Pancreas (tissue), 10 donors: ENCODE measurements around the gene CHST11. TPM values are rescaled to one million over a fixed set of nuclear protein-coding genes. Genes with fewer than 3 reads are reported as not detected.

Source experiments
- ATAC-seq, 4 donors: fragments of 200-7000 bp; cut with Tn5 transposase; one replicate each; pipeline versions ENCODE4 v1.8.0 to v1.9.1; 2020; ENCODE audit warnings: mild to moderate bottlenecking in 4 of 4, moderate library complexity in 4 of 4
- DNase-seq, 6 donors: peaks; one replicate each; pipeline ENCODE4 v3.0.0-alpha.2; 2020
- FAIRE-seq: peaks from 2 replicates; lab custom pipeline; 2012; peaks lifted over from hg19 to GRCh38; lab: Jason Lieb, UNC
- H3K27ac ChIP-seq, 4 donors: fragments of 200-600 bp; sonication (generic); 1 replicate in 3 of 4; 2 replicates in 1 of 4; pipeline versions ENCODE4 v1.5.0 to v1.8.0; 2020
- H3K27me3 ChIP-seq, 4 donors: fragments of 200-600 bp; one replicate each; pipeline ENCODE4 v1.8.0; 2021
- H3K36me3 ChIP-seq, 3 donors: fragments of 200-600 bp; sonication (generic) in 1 of 3; one replicate each; pipeline versions ENCODE4 v1.5.0 to v1.8.0; 2020 to 2021
- H3K4me1 ChIP-seq, 3 donors: fragments of 200-600 bp; one replicate each; pipeline ENCODE4 v1.8.0; 2021
- H3K4me3 ChIP-seq, 4 donors: fragments of 200-600 bp; sonication (generic) in 2 of 4; one replicate each; pipeline versions ENCODE4 v1.5.0 to v1.8.0; 2020 to 2021
- H3K9me3 ChIP-seq, 4 donors: fragments of 200-600 bp; one replicate each; pipeline ENCODE4 v1.8.0; 2021
- WGBS, 2 donors: extraction: QIAGEN DNeasy Blood & Tissue Kit; methylation state at CpG; one replicate each; pipeline ENCODE4 v1.1.7; 2013; 5-methylcytosine and 5-hydroxymethylcytosine counted together
- intact Hi-C, 3 donors: fragments of 100-400 bp; cut with DNase I; formaldehyde crosslinking; loops; one replicate each; pipeline versions ENCODE4 v1.11.1 to v1.14.2; 2022
- polyA plus RNA-seq, 2 donors: library from polyadenylated mRNA; stranded (reverse); fragments of 200-250 nt; gene quantifications; one replicate each; pipeline ENCODE4 v1.2.3, GENCODE V29; 2013
- total RNA-seq, 6 donors: library from RNA; stranded (reverse); fragmentation: NEBNext Ultra II Directional in 4 of 6; extraction: Animal tissue kit (Norgen Biotek cat#: 25700) in 4 of 6; gene quantifications; one replicate each; pipeline versions ENCODE4 v1.2.1 to v1.2.4, GENCODE V29; 2021 to 2023
- TF ChIP-seq, protein P1 (sequence below), 4 donors: fragments of 200-600 bp; sonication (generic) in 3 of 4; IDR thresholded peaks; one replicate each; pipeline versions ENCODE4 v1.5.0 to v1.8.0; 2021; ENCODE audit warnings: antibody characterized with exemption in 4 of 4
- donor health status: healthy with polysubstance abuse.
- donor health status: DM: no; HTN: no; CAD: no; lungs with moderate emphysema.
- donor health status: DM: no; HTN: no; CAD: no.
- donor health status: control.
- donor health status: control.
- donor health status: Bipolar disorder and iron deficiency.
- donor health status: DM: yes; HTN: yes; CAD: no.
- donor health status: DM: no; HTN: no; CAD: no.
- donor health status: DM: no; HTN: no; CAD: no.
- donor health status: DM: yes; HTN: yes; CAD: no.

Gene CHST11
- total and polyA plus RNA-seq, 8 donors, result 1.1 to 14.8 (median 7.8) TPM

DNA sequence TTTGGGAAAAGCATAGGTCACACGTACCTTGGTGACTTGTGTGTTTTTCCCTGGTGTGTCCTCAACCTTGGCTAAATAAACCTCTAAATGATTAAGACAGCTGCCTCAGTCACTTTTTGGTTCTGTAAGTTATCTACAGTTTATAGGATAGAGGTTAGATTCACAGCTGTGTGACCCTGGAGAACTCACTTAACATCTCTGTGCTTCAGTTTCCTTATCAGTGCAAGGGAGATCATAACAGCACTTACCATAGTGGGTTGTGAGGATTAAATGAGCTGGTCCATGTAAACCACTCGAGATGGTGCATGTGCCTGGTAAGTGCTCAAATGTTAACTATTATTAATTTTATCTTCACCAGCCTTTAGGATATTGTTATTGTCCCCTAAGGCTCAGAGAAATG, 35.4 kb upstream of the CHST11 start:
- no peak for DNase-seq
- Histone ChIP-seq H3K4me3 (no peak overlapping the region), H3K27me3 (no peaks in the 10 kb centered on the region), H3K27ac (no peak overlapping the region), H3K4me1 (peaks cover 0 to 4% (median 3%) of the 10 kb centered on the region in 3 donors), H3K9me3 (no peaks in the 10 kb centered on the region), H3K36me3 (no peaks in the 10 kb centered on the region)
- intact Hi-C loops, result no loop called here
- no peak for ATAC-seq
- no peak for FAIRE-seq
- WGBS, 2 donors, result 75 to 80% methylated on average over 2 of the region's 2 CpGs
- TF ChIP-seq, protein P1, sequence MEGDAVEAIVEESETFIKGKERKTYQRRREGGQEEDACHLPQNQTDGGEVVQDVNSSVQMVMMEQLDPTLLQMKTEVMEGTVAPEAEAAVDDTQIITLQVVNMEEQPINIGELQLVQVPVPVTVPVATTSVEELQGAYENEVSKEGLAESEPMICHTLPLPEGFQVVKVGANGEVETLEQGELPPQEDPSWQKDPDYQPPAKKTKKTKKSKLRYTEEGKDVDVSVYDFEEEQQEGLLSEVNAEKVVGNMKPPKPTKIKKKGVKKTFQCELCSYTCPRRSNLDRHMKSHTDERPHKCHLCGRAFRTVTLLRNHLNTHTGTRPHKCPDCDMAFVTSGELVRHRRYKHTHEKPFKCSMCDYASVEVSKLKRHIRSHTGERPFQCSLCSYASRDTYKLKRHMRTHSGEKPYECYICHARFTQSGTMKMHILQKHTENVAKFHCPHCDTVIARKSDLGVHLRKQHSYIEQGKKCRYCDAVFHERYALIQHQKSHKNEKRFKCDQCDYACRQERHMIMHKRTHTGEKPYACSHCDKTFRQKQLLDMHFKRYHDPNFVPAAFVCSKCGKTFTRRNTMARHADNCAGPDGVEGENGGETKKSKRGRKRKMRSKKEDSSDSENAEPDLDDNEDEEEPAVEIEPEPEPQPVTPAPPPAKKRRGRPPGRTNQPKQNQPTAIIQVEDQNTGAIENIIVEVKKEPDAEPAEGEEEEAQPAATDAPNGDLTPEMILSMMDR (IDR thresholded peaks at IDR 0.05), result no peak

DNA sequence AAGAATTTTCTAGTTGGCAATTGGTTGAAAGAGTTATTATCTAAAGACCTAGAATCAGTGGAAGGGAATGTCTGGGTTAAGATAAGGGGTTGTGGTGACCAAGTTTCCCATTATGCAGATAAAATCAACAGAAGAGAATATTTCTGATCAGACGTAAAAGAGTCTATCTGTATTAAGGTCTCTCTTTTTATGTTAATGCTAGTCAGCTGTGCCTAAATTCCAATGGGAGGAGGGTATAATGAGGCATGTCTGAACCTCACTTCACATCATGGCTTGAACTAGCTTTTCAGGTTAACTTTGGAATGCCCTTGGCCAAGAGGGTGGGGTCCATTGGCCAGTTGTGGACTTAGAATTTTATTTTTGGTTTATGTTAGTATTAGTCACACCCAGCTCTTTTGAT, 34.3 kb upstream of the CHST11 start:
- 83 to 84% methylated on average over 1 of the region's 1 CpG for WGBS, 2 donors
- no peaks in the 10 kb centered on the region for H3K36me3 ChIP-seq
- H3K27ac ChIP-seq, result no peak overlapping the region
- ATAC-seq (no peak), FAIRE-seq (no peak), DNase-seq (no peak)
- H3K9me3 ChIP-seq, result no peaks in the 10 kb centered on the region
- H3K27me3 ChIP-seq, result no peaks in the 10 kb centered on the region
- H3K4me1 ChIP-seq, result peaks cover 0 to 4% (median 3%) of the 10 kb centered on the region in 3 donors
- TF ChIP-seq, protein P1 (IDR thresholded peaks at IDR 0.05), result no peak
- H3K4me3 ChIP-seq, result no peak overlapping the region
- intact Hi-C loops, result no loop called here

DNA sequence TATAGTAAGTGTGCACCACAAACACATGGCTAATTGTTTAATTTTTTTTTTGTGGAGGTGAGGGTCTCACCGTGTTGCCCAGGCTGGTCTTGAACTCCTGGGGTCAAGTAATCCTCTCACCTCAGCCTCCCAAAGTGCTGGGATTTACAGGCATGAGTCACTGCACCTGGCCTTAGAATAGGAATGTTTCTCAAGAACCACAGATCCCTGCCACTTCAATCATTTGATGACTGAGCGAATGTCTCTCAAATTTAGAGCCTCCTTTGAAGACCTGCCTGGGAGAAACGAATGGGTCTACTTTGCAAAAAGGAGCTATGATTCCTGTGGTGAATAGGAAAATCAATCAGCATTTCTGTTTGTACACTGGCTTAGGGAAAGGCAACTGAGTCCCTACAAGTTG, 33.5 kb upstream of the CHST11 start:
- DNase-seq (no peak), ATAC-seq (no peak), FAIRE-seq (no peak)
- Histone ChIP-seq H3K27me3 (no peaks in the 10 kb centered on the region), H3K4me1 (peaks cover 0 to 4% (median 3%) of the 10 kb centered on the region in 3 donors), H3K9me3 (no peaks in the 10 kb centered on the region), H3K4me3 (no peak overlapping the region), H3K27ac (peak overlapping the region in 1 of 4 donors; percentile 34), H3K36me3 (no peaks in the 10 kb centered on the region)
- 74 to 77% methylated on average over 3 of the region's 3 CpGs for WGBS, 2 donors
- TF ChIP-seq, protein P1 (IDR thresholded peaks at IDR 0.05), result no peak
- intact Hi-C loops, result no loop called here

DNA sequence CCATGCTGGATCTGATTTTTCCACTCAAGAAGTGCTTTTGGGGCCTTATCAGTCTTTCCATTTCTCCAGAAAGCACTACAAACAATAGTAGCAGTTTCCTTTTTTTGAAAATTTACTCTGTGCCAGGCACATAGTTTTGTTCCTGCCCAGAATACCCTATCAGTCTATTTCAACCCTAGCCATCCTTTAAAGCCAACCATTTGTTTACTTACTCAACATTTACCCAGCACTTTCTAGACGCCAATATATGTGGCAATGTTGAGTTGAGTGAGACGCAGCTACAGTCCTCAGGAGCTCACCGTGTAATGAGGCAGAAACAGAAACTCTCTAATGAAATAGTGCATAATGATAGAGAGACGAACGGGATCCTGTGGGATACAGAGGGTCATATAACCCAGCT, 32.9 kb upstream of the CHST11 start:
- FAIRE-seq (no peak), ATAC-seq (peak; percentile 84 to 98 (median 98)), DNase-seq (no peak)
- Histone ChIP-seq H3K4me3 (no peak overlapping the region), H3K27me3 (no peaks in the 10 kb centered on the region), H3K9me3 (no peaks in the 10 kb centered on the region), H3K36me3 (no peaks in the 10 kb centered on the region), H3K27ac (peak overlapping the region in 1 of 4 donors; percentile 39), H3K4me1 (peaks cover 0 to 4% (median 3%) of the 10 kb centered on the region in 3 donors)
- intact Hi-C loops, result no loop called here
- WGBS, 2 donors, result 35 to 40% methylated on average over 5 of the region's 5 CpGs
- TF ChIP-seq, protein P1 (IDR thresholded peaks at IDR 0.05), result no peak

DNA sequence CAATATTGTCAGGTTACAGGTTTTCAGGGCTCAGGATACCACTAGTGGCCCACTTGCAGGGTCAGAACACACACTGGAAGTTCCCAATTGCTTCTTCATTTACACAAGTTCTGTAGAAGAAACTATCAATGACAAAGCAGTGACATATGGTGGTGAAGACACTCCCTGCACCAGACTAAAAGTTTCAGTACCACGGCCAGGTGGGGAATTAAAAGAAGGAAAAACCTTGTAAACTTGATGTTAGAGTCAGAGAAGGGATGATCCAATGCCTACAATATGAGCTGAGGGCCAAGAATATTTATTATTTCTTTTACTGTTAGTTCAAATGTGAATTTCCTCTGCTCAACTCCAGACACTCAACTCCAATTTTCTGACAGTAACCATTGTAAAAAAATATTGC, 31.8 kb upstream of the CHST11 start:
- Histone ChIP-seq H3K4me1 (peaks cover 0 to 4% (median 3%) of the 10 kb centered on the region in 3 donors), H3K27me3 (no peaks in the 10 kb centered on the region), H3K9me3 (no peaks in the 10 kb centered on the region), H3K36me3 (no peaks in the 10 kb centered on the region), H3K27ac (no peak overlapping the region), H3K4me3 (no peak overlapping the region)
- TF ChIP-seq, protein P1 (IDR thresholded peaks at IDR 0.05), result no peak
- intact Hi-C loops, result no loop called here
- 78 to 90% methylated on average over 1 of the region's 1 CpG for WGBS, 2 donors
- DNase-seq (no peak), ATAC-seq (no peak), FAIRE-seq (no peak)
